ENCODE results near the gene B3GNT9.

Gene B3GNT9

DNA sequence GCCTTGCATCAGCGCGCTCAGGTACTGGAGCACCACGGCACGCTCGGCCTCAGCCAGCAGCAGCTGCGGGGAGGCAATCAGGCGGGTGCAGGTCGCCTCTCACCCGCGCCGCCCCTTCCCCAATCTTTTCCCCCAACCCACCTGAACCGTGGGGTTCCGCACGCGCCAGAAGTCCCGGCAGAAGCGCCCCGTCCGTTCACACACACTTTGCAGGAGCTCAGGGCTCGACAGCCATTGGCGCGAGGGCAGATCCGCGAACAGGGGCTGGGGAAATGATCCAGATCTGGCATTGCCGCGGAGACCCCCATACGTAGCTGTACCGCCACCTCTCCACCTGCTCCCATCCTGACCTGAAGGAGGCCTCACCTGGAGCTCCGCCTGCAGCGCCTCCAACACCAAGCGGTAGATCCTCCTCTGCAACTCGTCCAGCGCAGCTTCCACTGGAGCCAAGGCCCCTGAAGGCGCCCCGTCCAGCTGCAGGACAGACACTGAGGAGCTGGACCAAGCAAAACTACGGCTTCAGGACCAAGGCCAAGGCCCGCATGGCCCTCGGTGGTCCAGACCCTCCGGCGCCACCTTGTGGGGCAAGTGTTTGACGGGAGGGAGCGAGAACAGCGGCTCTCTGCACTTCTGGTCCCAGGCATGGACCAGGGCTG is 34.3 kb upstream of the B3GNT9 start:
- peak; percentile 55 to 86 for DNase-seq

DNA sequence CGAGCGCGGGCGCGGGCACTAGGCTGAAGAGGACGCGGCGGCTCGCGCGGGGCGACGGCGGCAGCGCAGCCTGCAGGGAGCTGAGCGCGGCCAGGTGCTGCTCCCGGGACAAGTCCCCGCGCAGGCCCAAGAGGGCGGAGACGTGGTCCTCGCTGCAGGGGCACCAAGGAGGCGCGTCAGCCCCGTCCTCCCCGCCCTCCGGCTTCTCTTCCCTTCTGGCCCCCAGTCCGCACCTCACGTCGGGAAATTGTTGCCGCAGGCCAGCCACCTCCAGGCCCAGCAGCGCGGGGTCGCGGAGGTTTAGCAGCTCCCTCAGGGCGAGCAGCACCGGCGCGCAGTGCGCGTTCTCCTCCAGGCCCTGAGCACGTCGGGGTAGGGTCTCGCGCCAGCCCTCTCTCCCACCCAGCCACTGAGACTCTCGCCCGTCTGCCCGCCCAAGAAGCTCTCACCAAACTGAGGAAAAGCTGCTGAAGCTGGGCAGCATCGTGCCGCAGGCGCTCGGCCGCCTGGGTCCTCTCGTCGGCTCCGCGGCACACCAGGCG is 33.7 kb upstream of the B3GNT9 start:
- peak; percentile 63 to 78 for DNase-seq

DNA sequence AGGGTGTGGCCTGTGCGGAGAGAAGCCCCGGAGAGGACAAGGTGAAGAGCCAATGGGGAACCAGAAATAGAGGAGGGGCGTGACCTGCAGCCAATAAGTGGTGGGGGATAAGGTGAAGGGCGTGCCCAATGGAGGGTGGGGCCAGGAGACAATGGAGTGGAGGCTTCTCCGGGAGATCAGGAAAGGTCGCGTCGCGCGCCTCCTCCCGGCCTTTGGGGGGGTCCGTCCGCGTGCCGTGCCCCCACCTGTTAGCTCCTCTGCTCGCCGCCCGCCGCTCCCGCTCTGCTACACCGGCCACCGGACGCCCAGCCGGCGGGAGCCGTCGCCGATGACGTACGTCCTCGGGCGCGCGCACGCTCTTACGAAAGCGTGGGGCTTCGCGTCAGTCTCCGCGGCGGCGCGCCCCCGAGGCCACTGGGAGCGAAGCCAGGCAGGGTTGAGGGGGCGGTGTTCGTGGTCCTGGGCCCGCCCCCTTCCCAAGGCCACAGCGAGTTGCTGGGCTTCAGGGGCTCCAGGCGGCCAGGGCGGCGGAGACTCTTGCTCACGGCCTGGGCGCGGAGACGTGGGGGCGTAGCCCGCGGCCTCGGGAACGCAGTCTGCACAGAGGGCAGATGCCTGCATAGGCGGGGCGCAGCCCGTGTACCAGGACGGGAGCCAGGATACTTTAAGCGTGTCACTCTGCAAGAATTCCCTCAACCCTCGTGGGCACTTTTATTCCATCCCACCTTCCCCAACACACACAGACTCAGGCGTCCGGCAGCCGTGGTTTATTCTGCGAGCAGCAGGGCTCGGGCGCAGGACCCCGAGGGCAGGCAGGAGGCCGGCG is 33.0 kb upstream of the B3GNT9 start, which contains the start of gene MATCAP1:
TSS of gene MATCAP1 (minus strand) at position 337 of the 826 bp plus-strand sequence. CDS start 3,353 bp downstream, outside the sequence.
- peak; percentile 92 to 96 for DNase-seq

DNA sequence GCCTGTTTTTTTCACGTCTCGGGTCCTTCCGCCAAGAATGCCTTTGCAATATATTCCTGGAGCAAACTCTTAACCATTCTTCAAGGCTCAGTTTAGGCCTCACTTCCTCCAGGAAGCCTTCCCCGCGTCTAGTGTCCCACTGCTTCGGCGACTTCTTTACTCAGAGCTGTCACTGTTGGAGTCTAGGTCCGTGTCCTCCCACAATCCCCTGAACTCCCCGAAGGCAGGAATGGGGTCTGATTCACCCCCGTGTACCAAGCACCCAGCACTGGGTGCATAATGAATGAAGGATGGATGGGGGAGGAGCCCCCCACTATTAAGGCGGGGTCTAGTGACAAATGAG is 32.5 kb upstream of the B3GNT9 start:
- DNase-seq: no peak

- DNase-seq: no peak
Observed at GRCh38 chr16:67182288-67182687, 31.5 kb upstream of the B3GNT9 start.

GRCh38 chr16:67181346-67181745 is 30.5 kb upstream of the B3GNT9 start:
- no peak for DNase-seq

DNA sequence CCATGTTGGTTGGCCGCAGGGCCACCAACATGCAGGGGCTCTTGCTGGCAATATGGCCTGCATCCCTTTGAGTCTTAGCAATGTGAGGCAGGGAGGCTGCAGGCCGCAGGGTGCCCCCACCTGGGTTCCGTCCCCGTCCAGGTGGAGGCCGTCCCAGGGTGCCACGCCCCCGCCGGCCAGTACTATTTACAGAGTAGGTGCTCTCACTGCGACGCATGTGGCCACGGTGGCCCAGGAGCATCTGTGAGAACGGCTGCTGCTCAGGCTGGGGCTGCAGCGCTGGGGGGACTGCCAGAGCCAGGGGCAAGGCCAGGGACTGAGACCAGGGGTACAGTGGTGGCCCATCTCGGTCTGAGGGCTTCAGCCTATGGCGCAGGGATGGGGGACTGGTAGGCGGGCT is 29.4 kb upstream of the B3GNT9 start:
- DNase-seq: no peak

- DNase-seq: peak in 1 of 2 experiments; percentile 5
Observed at GRCh38 chr16:67179421-67180080, 28.8 kb upstream of the B3GNT9 start.

DNA sequence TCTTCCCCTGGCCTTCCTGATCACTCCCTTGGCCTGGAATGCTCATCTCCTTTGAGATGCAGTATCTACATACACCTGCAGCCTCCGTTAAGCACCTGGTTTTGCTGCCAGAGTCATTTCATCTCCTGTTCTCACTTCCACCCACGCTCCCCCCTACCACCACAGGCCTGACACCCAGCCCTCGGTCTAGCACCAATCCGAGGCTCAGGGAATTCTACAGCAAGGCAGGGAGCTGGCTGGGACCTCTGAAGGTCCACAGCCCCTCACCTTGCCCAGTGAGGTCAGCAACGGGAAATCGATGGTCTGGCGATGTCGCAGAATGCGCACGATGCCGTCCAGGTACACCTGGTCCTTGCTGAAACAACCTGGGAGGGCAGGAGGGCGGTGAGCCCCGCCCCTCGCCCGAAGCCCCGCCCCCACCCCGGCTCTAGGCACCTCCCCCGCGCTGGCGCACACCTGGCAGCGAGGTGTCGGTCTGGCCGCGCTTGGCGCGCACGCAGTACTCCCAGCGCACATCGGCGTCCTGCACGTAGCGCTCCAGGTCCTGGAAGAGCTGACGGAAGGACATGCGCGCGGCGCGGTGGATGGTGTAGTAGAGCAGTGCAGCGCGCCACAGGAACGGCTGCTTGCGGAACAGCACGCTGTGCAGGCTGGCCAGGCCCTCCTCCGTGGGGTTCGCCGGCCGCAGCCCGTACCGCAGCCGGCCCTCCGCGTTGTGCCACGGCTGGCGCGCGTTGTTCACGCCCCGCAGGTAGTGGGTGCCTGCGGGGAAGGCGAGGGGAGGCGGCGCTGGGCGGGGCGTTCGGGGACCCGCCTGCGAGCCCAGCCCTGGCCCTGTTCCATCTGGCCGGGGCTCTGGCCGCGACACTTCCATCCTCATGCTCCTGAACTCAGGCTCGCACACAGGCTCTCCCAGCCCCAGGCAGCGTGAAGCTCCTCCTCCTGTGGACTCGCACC is 27.2 kb upstream of the B3GNT9 start:
- peak; percentile 80 to 92 for DNase-seq

DNA sequence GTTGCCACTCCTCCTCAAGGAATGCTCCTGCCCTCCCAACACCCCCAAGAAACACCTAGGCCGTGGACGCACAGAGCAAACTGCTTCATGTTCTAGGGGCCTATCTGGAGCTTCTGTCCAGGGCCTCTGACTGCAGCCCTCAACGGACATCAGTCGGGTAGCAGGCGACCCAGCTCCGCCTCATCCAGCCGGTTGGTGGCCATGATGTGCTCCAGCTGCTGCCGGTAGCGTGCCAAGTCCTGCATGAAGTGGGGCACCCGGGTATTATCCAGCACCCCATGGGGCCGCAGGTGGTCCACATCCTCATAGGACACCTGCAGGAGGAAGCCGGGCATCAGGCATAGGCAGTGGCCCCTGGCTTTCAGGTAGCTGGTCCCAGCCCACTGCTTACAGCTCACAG is 25.9 kb upstream of the B3GNT9 start:
- DNase-seq: no peak

DNA sequence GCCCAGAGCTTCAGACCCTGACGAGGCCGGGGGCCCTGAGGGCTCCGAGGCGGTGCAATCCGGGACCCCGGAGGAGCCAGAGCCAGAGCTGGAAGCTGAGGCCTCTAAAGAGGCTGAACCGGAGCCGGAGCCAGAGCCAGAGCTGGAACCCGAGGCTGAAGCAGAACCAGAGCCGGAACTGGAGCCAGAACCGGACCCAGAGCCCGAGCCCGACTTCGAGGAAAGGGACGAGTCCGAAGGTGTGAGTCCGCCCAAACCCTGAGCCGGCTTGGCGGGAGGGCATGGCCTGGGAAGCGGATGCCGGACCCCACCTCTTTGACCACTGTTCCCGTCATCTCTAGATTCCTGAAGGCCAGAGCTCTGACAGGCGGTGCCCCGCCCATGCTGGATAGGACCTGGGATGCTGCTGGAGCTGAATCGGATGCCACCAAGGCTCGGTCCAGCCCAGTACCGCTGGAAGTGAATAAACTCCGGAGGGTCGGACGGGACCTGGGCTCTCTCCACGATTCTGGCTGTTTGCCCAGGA is 24.0 kb upstream of the B3GNT9 start:
- no peak for DNase-seq

DNA sequence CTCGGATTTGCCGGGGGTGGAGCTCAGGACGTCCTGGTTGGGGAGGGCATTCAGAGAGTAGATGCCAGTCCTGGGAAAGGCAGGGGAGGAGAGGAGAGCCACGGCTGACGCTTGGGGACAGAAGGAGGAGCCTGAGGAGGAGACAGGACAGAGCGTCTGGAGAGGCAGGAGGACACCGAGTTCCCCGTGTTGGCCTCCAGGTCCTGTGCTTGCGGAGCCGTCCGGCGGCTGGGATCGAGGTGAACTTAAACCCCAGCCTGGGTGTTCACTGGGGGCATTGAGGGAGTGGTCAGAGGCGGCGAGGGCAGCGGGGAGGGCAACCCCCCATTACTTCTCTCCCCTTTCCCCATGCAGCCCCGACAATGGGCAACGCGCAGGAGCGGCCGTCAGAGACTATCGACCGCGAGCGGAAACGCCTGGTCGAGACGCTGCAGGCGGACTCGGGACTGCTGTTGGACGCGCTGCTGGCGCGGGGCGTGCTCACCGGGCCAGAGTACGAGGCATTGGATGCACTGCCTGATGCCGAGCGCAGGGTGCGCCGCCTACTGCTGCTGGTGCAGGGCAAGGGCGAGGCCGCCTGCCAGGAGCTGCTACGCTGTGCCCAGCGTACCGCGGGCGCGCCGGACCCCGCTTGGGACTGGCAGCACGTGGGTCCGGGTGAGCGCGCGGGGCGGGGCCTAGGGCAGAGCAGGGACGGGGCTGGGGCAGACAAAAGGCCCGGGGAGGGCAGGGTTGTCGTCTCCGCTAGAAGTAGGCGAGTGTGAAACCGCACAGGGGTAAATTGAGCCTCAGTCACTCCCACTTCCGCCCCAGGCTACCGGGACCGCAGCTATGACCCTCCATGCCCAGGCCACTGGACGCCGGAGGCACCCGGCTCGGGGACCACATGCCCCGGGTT is 23.3 kb upstream of the B3GNT9 start:
- peak; percentile 50 to 86 for DNase-seq

- no peak for DNase-seq
Observed at GRCh38 chr16:67173323-67173722, 22.5 kb upstream of the B3GNT9 start.

GRCh38 chr16:67170949-67171649 is 20.3 kb upstream of the B3GNT9 start:
- no peak for DNase-seq

GRCh38 chr16:67170168-67170948 is 19.6 kb upstream of the B3GNT9 start, which contains the start of gene NOL3:
Gene NOL3, plus strand, starts transcription at chr16:67170538.
- peak; percentile 17 to 77 for DNase-seq

DNA sequence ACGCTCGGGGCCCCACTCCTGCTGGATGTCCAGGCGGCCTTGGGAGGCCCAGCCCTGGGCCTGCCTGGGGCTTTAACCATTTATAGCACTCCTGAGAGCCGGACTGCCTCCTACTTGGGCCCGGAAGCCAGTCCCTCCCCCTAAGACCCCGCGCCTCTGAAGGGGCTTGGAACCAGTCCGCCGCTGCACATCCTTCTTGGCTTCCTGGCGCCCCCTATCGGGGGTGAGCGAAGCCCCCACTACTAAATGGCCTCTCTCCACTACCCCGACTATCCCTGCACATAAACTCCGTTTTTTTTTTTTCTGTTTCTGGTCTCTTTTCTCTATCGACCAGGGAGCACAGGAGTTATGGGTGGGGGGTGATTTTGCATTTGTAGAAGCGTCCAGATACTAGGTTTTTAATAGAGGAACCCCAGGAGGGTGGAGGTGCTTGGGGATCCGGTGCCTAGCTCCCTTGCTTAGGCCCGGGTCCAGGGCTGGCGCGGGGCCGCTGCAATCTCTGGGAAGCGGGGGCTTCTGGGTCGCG is 18.9 kb upstream of the B3GNT9 start:
- DNase-seq: peak; percentile 8 to 50

DNA sequence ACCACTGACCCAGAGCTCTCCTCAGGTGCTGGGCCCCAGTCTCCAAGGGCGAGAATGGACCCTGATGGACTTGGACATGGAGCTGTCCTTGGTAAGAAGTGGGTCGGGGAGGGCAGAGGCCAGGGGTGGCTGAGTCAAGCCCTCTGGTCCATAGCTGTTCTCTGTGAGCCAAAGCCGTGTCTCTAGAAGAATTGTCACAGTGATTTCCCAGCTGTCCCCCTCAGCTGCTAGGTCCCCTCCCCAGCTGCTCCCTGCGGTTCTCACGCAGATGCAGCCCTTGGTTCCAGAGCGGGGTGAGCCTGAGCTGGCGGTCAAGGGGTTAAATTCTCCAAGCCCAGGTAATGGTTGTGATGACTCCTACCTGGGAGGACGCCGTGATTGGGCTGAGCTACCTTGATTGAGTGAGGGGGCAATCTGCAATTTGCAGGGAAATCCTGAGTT is 18.2 kb upstream of the B3GNT9 start:
- no peak for DNase-seq

DNA sequence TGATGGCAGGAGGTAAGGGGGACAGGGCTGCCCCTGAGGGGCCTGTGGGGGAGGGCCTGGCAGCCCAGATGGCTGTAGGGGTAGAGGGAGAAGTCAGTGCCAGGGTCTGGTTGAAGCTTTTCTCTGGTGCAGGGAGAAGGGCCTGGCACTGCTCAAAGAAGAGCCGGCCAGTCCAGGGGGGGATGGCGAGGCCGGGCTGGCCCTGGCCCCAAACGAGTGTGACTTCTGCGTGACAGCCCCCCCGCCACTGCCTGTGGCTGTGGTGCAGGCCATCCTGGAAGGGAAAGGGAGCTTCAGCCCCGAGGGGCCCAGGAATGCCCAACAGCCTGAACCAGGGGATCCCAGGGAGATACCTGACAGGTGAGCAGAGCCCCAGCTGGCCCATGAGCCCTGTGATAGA is 16.8 kb upstream of the B3GNT9 start:
- DNase-seq: no peak

GRCh38 chr16:67166598-67167168 is 15.9 kb upstream of the B3GNT9 start:
- DNase-seq: no peak

All from NCI-H526 (cell line).